Measurements from ENCODE around the gene SPATA32. TPM values are rescaled to one million over a fixed set of nuclear protein-coding genes. Genes with fewer than 3 reads are reported as not detected.

The SPATA32 gene
- total RNA-seq, 4 donors from 2014 or later: 0.48 TPM; not detected in 3

DNA sequence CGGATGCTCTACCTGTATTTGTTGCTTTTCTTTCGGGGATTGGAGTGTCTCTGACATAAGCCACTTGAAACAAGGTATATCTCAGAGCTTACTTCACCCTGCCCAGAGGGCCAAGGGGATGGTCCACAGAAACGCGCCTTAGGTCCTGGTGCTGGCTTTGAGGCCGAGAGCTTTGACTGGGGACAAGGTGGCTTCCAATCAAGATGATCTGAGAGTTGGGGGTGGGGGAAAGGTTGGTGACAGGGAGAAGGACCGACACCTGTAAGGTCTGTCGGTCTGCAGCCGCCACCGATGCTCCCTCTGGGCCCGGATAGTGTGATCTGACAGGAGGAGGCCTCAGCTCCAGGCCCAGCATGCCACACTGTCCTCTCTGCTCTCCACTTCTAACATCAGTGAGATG lies 21.8 kb upstream of the SPATA32 start:
- in situ Hi-C loops (cut with MboI; ENCODE audit: low pct_ligation_motif_present in 1 of 4, low pct_unique_long_range_greater_than_20kb in 1 of 4, low sequenced_read_pairs in 3 of 4) (loop anchor here in 1 of 4 donors (5.0 kb wide), 1 partner anchor 99 kb away; no protein-coding TSS in a partner anchor), intact Hi-C loops (cut with DNase I; ENCODE audit: low total_unique reads) (no loop called here)
- Histone ChIP-seq H3K4me1 (peaks cover 12 to 28% (median 22%) of the 10 kb centered on the region in 4 donors), H3K4me3 (no peak overlapping the region), H3K36me3 (peaks cover 0 to 23% (median 4%) of the 10 kb centered on the region in 4 donors), H3K9me3 (no peaks in the 10 kb centered on the region), H3K27me3 (no peaks in the 10 kb centered on the region), H3K27ac (peak overlapping the region; percentile 55 to 81 (median 68))
- DNase-seq: no peak
- TF ChIP-seq, protein P1, sequence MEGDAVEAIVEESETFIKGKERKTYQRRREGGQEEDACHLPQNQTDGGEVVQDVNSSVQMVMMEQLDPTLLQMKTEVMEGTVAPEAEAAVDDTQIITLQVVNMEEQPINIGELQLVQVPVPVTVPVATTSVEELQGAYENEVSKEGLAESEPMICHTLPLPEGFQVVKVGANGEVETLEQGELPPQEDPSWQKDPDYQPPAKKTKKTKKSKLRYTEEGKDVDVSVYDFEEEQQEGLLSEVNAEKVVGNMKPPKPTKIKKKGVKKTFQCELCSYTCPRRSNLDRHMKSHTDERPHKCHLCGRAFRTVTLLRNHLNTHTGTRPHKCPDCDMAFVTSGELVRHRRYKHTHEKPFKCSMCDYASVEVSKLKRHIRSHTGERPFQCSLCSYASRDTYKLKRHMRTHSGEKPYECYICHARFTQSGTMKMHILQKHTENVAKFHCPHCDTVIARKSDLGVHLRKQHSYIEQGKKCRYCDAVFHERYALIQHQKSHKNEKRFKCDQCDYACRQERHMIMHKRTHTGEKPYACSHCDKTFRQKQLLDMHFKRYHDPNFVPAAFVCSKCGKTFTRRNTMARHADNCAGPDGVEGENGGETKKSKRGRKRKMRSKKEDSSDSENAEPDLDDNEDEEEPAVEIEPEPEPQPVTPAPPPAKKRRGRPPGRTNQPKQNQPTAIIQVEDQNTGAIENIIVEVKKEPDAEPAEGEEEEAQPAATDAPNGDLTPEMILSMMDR (IDR thresholded peaks at IDR 0.05): no peak
- TF ChIP-seq POLR2AphosphoS5 (IDR thresholded peaks at IDR 0.05) (no peak), EP300 (IDR thresholded peaks at IDR 0.05; ENCODE audit: low read depth) (no peak), POLR2A (IDR thresholded peaks at IDR 0.05) (no peak)
- WGBS, 2 donors (ENCODE audit: low coverage in 1 of 2): 98% methylated on average over 9 of the region's 10 CpGs; no CpG with 5 or more reads in 1 of the 2 donors

DNA sequence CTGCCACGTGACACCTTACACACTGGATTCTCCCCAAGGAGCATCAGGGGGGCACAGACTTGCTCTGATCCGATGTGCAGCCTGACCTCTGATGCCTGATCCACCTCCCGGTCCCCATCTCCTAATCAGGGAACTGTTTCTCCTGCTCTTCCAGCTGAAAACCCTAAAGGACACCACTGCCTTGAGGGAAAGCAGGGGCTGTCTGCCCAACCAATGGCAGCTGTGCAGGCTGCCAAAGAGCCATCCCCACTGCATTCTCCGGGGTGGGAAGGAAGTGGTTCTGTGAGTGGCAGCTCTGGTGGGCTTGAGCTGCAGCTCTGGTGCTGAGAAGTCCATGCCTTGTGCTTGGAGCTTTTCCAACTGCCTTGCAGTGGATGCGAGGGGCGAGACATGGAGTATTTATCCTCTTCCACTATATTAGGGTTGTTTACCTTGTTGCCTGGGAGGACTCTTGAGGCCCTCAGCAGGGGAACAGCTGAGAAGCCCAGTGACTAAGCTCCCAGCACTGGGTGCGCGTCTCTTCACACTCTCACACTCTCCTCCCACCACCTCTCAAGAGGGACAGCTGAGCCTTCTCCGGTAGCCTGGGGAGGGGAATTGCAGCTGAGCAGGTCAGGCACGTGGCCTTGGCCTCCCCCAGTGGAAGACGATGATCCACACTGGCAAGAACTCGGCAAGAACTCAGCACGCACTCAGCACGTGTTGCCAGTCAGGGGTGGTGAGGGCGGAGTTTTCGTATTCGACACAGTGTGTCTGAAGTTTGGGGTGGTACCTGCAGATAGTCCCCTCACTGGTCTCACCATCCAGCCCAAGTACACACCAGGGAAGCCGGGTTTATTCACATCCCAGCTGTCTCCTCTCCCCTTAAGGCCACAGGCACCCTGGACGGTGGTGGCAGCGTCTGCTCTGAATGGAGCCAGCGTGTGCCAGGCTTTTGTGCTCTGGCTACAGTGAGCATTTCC lies 21.1 kb upstream of the SPATA32 start:
- 73% methylated on average over 21 of the region's 21 CpGs; no CpG with 5 or more reads in 1 of the 2 donors for WGBS, 2 donors (ENCODE audit: low coverage in 1 of 2)
- no peak for DNase-seq
- in situ Hi-C loops (cut with MboI; ENCODE audit: low pct_ligation_motif_present in 1 of 4, low pct_unique_long_range_greater_than_20kb in 1 of 4, low sequenced_read_pairs in 3 of 4) (loop anchor here in 1 of 4 donors (5.0 kb wide), 1 partner anchor 99 kb away; no protein-coding TSS in a partner anchor), intact Hi-C loops (cut with DNase I; ENCODE audit: low total_unique reads) (no loop called here)
- Histone ChIP-seq H3K4me1 (peaks cover 5 to 22% (median 20%) of the 10 kb centered on the region in 4 donors), H3K27me3 (no peaks in the 10 kb centered on the region), H3K27ac (peak overlapping the region; percentile 55 to 81 (median 68)), H3K4me3 (no peak overlapping the region), H3K36me3 (peaks cover 0 to 23% (median 4%) of the 10 kb centered on the region in 4 donors), H3K9me3 (no peaks in the 10 kb centered on the region)
- TF ChIP-seq EP300 (IDR thresholded peaks at IDR 0.05; ENCODE audit: low read depth) (no peak), POLR2AphosphoS5 (IDR thresholded peaks at IDR 0.05) (peak; percentile 37 to 39 (median 37))
- TF ChIP-seq, protein P1 (IDR thresholded peaks at IDR 0.05): no peak

DNA sequence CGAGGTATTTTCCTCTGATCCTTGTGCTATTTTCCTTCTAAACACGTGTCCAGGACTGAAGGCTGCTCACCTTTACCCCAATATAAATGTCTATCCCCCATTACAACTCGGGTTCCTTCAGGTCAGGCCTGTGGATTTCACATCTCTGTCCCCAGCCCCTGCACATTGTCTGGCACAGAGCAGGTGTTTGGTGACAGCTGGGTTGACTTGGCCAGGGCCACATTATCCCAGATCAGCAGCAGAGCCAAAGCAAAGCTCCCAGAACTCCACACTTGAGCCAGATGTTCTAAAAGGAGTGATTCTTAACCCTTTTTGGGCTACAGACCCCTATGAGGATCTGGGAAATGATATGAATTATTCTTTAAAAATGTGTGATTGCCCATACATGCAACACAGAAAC lies 18.0 kb upstream of the SPATA32 start:
- TF ChIP-seq POLR2A (IDR thresholded peaks at IDR 0.05): no peak
- TF ChIP-seq, protein P1 (IDR thresholded peaks at IDR 0.05): no peak
- no peak for TF ChIP-seq EP300 (IDR thresholded peaks at IDR 0.05; ENCODE audit: low read depth)
- TF ChIP-seq POLR2AphosphoS5 (IDR thresholded peaks at IDR 0.05): no peak
- 61 to 76% methylated on average over 3 of the region's 3 CpGs for WGBS, 2 donors (ENCODE audit: low coverage in 1 of 2)
- in situ Hi-C loops (cut with MboI; ENCODE audit: low pct_ligation_motif_present in 1 of 4, low pct_unique_long_range_greater_than_20kb in 1 of 4, low sequenced_read_pairs in 3 of 4): loop anchor here (5.0 to 10.0 kb wide), 3 partner anchors 97 to 105 kb away; no protein-coding TSS in a partner anchor
- H3K4me3 ChIP-seq: no peak overlapping the region
- peaks cover 13 to 37% (median 23%) of the 10 kb centered on the region in 4 donors for H3K4me1 ChIP-seq
- peak overlapping the region in 3 of 4 donors; percentile 44 to 83 (median 78) for H3K27ac ChIP-seq
- DNase-seq: no peak
- intact Hi-C loops (cut with DNase I; ENCODE audit: low total_unique reads): loop anchor here (5.0 kb wide), 1 partner anchor 37 kb away; the partner anchor contains the start of gene MAP3K14
- H3K9me3 ChIP-seq: no peaks in the 10 kb centered on the region
- no peaks in the 10 kb centered on the region for H3K27me3 ChIP-seq
- peaks cover 0 to 8% (median 4%) of the 10 kb centered on the region in 4 donors for H3K36me3 ChIP-seq

DNA sequence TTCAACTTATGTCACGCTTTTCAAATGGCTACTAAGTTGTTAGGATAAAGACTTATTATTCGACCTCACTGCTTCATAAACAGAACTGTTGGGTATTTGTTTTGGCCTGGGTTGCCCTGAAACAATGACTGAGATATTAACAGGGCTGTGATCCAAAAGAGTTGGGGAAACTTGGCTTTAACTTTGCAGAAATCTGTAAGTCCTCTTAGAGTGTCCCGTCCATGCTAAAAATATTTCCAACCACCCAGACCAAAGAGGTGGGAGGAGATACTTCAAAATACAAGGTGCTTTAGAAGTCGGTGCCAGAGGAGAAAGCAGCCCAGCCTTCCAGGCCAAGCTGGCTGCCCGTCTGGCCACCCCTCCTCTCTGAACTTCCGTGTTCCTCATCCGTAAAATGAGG lies 16.1 kb upstream of the SPATA32 start:
- Histone ChIP-seq H3K4me3 (no peak overlapping the region), H3K36me3 (peaks cover 0 to 21% (median 7%) of the 10 kb centered on the region in 4 donors), H3K4me1 (peaks cover 13 to 30% (median 17%) of the 10 kb centered on the region in 4 donors), H3K27me3 (no peaks in the 10 kb centered on the region), H3K9me3 (no peaks in the 10 kb centered on the region), H3K27ac (peak overlapping the region; percentile 44 to 83 (median 72))
- no peak for DNase-seq
- TF ChIP-seq EP300 (IDR thresholded peaks at IDR 0.05; ENCODE audit: low read depth): no peak
- no peak for TF ChIP-seq POLR2AphosphoS5 (IDR thresholded peaks at IDR 0.05)
- TF ChIP-seq POLR2A (IDR thresholded peaks at IDR 0.05): no peak
- TF ChIP-seq, protein P1 (IDR thresholded peaks at IDR 0.05): no peak
- 26 to 68% methylated on average over 3 to 7 of the region's 7 CpGs for WGBS, 2 donors (ENCODE audit: low coverage in 1 of 2)
- in situ Hi-C loops (cut with MboI; ENCODE audit: low pct_ligation_motif_present in 1 of 4, low pct_unique_long_range_greater_than_20kb in 1 of 4, low sequenced_read_pairs in 3 of 4): loop anchor here in 3 of 4 donors (5.0 to 10.0 kb wide), 3 partner anchors 99 to 107 kb away; no protein-coding TSS in a partner anchor
- intact Hi-C loops (cut with DNase I; ENCODE audit: low total_unique reads): loop anchor here (1.0 to 5.0 kb wide), 2 partner anchors 39 to 107 kb away; partner anchors contain the start of gene MAP3K14

Data from transverse colon (tissue), 4 donors.